ENCODE measurements around the gene ZNF554.

DNA sequence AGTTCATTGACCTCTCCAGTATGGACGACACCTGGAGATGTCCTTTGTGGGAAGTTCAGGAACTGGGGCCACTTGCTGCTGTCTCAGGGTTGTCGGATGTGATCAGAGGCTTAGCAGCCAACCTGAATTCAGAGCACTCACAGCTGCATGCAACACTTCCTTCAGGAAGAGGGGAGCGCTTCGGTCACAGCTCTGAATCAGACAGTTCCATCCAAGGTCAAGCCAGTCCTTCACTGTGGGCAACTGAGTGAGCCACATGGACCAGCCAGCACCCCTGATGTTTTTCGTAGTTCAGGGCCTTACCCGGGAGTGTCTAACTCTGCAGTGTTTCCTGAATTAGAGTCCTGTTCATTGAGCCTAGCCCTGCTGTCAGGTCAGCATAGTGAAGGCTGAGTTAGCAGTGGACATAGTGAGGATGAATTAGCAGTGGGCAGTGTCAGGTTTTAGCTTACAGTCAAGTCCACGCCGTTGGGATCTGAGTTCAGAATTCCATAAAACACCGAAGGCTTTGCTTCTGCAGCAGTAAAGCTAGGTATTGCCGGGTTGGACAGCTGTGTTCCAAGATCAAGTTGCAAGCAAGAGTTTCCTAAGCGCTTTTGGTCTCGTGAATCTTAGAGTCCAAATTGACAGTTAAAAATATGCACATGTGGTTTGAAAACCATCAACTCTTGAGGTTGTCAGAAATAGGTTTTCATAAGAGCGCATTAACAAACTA, 26.7 kb downstream of the ZNF554 start:
- TF ChIP-seq, protein P1, sequence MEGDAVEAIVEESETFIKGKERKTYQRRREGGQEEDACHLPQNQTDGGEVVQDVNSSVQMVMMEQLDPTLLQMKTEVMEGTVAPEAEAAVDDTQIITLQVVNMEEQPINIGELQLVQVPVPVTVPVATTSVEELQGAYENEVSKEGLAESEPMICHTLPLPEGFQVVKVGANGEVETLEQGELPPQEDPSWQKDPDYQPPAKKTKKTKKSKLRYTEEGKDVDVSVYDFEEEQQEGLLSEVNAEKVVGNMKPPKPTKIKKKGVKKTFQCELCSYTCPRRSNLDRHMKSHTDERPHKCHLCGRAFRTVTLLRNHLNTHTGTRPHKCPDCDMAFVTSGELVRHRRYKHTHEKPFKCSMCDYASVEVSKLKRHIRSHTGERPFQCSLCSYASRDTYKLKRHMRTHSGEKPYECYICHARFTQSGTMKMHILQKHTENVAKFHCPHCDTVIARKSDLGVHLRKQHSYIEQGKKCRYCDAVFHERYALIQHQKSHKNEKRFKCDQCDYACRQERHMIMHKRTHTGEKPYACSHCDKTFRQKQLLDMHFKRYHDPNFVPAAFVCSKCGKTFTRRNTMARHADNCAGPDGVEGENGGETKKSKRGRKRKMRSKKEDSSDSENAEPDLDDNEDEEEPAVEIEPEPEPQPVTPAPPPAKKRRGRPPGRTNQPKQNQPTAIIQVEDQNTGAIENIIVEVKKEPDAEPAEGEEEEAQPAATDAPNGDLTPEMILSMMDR (IDR thresholded peaks at IDR 0.05; ENCODE audit: low read depth, low read length, poor library complexity, severe bottlenecking) = no peak
- TF ChIP-seq EZH2phosphoT487 (IDR thresholded peaks at IDR 0.05; ENCODE audit: borderline replicate concordance, low read length) = no peak

All from DOHH2 (cell line).